Endodermal cell (in vitro differentiated cells): Measurements from ENCODE around the gene SHC1. TPM values are rescaled to one million over a fixed set of nuclear protein-coding genes. Genes with fewer than 3 reads are reported as not detected.
A peak's percentile ranks its signal among the peaks of the same experiment; 100 is the strongest.

Experiments used
- DNase-seq: peaks from one replicate; pipeline ENCODE4 v3.0.0-alpha.2; 2017
- H3K27ac ChIP-seq: 2 replicates; pipeline ENCODE4 v1.5.1; 2013; ENCODE audit warnings: mild to moderate bottlenecking, low read depth, low read length, moderate library complexity
- H3K27me3 ChIP-seq: 2 replicates; pipeline ENCODE4 v1.6.1; 2013; ENCODE audit warnings: mild to moderate bottlenecking, low read length, moderate library complexity; ENCODE audit not compliant: insufficient read depth, control insufficient read depth, poor library complexity, severe bottlenecking
- H3K36me3 ChIP-seq: 2 replicates; pipeline ENCODE4 v1.7.0; 2013; ENCODE audit warnings: mild to moderate bottlenecking, low read length, moderate library complexity; ENCODE audit not compliant: control insufficient read depth, insufficient read depth
- H3K4me1 ChIP-seq: one replicate; pipeline ENCODE4 v1.7.0; 2013; ENCODE audit warnings: low read length; ENCODE audit not compliant: control insufficient read depth, insufficient read depth
- H3K4me3 ChIP-seq: 2 replicates; pipeline ENCODE4 v1.5.1; 2013; ENCODE audit warnings: mild to moderate bottlenecking, low read length, moderate library complexity
- H3K9ac ChIP-seq: 2 replicates; pipeline ENCODE4 v1.6.1; 2013; ENCODE audit warnings: mild to moderate bottlenecking, low read length, moderate library complexity; ENCODE audit not compliant: poor library complexity, severe bottlenecking; ENCODE audit errors: extremely low read depth
- H3K9me3 ChIP-seq: 2 replicates; pipeline ENCODE4 v1.6.1; 2013; ENCODE audit warnings: mild to moderate bottlenecking, low read length, moderate library complexity; ENCODE audit not compliant: control insufficient read depth
- H3K27ac Mint-ChIP-seq: 2 replicates; pipeline ENCODE4 v1.8.0; 2020; ENCODE audit warnings: mixed read lengths
- H3K27me3 Mint-ChIP-seq: 2 replicates; pipeline ENCODE4 v1.8.0; 2021; ENCODE audit warnings: mild to moderate bottlenecking, mixed read lengths; ENCODE audit not compliant: insufficient read depth
- H3K36me3 Mint-ChIP-seq: 2 replicates; pipeline ENCODE4 v1.8.0; 2020; ENCODE audit warnings: low read depth, mixed read lengths
- H3K4me1 Mint-ChIP-seq: 2 replicates; pipeline ENCODE4 v1.8.0; 2020; ENCODE audit warnings: mixed read lengths
- H3K4me3 Mint-ChIP-seq: 2 replicates; pipeline ENCODE4 v1.8.0; 2020; ENCODE audit warnings: mild to moderate bottlenecking, moderate library complexity, mixed read lengths
- H3K9me3 Mint-ChIP-seq: 2 replicates; pipeline ENCODE4 v1.8.0; 2020; ENCODE audit warnings: mild to moderate bottlenecking, mixed read lengths
- WGBS, 2 experiments: methylation state at CpG; one replicate each; pipeline versions ENCODE4 v1.1.5 to v1.1.7; 2013; ENCODE audit warnings: missing lambda C conversion rate in 2 of 2, mixed read lengths in 1 of 2; ENCODE audit not compliant: insufficient coverage in 1 of 2, insufficient read length in 1 of 2; 5-methylcytosine and 5-hydroxymethylcytosine counted together
- total RNA-seq, 2 donors: library from RNA; stranded (reverse); fragmentation: NEBNext Ultra II Directional in 1 of 2; extraction: Animal tissue kit (Norgen Biotek cat#: 25700) in 1 of 2; gene quantifications; 2 replicates in 1 of 2; 3 replicates in 1 of 2; pipeline ENCODE4 v1.2.1, GENCODE V29; 2021
- TF ChIP-seq, protein P1 (sequence below): fragments of 200-600 bp; sonication (generic); conservative IDR thresholded peaks from 2 replicates; pipeline ENCODE4 v1.5.0; 2021; ENCODE audit warnings: antibody characterized with exemption, mild to moderate bottlenecking

The SHC1 gene
- total RNA-seq, 2 donors from 2014 or later, result 157 to 231 TPM

DNA sequence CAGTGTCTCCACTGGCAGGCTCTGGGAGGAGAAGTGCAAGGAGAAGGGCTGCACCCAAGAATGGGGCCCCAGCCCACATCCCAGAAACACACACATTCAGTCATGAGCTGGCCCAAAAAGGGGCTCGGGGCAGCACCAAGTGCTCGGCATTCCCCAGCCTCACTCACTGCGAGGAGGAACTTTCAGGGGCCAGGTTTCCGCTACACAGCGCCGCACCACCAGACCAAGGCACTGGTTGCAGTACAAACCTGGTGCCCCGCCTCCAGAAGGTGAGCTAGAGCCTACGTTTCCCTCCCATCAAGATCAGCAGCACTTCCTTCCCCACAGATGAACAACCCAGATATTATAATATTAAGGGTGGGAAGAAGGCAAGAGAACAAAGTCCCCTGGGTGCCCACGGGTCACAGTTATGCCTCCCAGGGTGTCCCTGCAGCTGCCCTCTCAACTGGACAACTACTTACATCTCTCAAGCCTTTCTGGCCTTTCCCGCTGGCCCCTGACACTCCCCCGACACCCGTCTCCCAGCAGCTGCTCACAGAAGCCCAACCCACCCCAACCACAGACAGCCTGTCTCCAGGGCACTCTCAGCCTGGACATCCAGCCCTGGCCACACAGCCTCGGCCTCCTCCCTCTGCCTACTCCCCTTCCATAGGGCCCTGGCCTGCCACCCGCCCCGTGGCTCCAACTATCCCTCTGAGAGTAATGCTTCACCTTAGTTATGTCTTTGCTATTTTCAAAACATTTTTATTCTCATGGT is 18.5 kb downstream of the SHC1 start:
- no peak for DNase-seq
- H3K27ac ChIP-seq, result peak overlapping the region; percentile 38
- H3K4me3 ChIP-seq, result no peak overlapping the region
- Mint-ChIP-seq H3K27me3 (no peaks in the 10 kb centered on the region), H3K36me3 (peaks cover 15% of the 10 kb centered on the region), H3K27ac (no peak overlapping the region), H3K4me1 (peaks cover 36% of the 10 kb centered on the region), H3K9me3 (no peaks in the 10 kb centered on the region), H3K4me3 (no peak overlapping the region)
- no peaks in the 10 kb centered on the region for H3K27me3 ChIP-seq
- TF ChIP-seq, protein P1, sequence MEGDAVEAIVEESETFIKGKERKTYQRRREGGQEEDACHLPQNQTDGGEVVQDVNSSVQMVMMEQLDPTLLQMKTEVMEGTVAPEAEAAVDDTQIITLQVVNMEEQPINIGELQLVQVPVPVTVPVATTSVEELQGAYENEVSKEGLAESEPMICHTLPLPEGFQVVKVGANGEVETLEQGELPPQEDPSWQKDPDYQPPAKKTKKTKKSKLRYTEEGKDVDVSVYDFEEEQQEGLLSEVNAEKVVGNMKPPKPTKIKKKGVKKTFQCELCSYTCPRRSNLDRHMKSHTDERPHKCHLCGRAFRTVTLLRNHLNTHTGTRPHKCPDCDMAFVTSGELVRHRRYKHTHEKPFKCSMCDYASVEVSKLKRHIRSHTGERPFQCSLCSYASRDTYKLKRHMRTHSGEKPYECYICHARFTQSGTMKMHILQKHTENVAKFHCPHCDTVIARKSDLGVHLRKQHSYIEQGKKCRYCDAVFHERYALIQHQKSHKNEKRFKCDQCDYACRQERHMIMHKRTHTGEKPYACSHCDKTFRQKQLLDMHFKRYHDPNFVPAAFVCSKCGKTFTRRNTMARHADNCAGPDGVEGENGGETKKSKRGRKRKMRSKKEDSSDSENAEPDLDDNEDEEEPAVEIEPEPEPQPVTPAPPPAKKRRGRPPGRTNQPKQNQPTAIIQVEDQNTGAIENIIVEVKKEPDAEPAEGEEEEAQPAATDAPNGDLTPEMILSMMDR, result no peak
- no peaks in the 10 kb centered on the region for H3K9me3 ChIP-seq
- WGBS, 2 experiments, result 94 to 100% methylated on average over 2 to 14 of the region's 15 CpGs
- H3K36me3 ChIP-seq, result peaks cover 15% of the 10 kb centered on the region
- H3K9ac ChIP-seq, result no peak overlapping the region
- peaks cover 19% of the 10 kb centered on the region for H3K4me1 ChIP-seq

DNA sequence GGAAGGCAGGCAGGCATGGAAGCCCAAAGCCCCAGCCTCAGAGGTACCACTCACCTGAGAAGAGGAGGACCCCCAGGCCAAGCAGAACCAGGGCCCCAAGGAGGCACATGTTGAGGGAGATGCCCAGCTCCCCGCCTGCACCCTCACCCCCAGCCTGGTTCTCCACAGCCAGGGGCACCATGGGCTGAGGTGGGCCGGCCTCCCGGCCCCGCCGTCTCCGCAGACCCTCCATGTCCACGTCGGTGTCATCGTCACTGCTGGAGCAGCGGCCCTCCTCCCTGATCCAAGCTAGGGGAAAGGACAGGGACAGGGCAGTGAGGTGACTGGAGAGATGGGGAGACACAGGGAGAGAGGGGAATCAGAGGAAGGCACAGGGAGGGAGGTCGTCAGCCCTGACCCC is 22.5 kb downstream of the SHC1 start:
- no peak overlapping the region for H3K4me3 ChIP-seq
- TF ChIP-seq, protein P1, result no peak
- peaks cover 12% of the 10 kb centered on the region for H3K4me1 Mint-ChIP-seq
- H3K9me3 ChIP-seq, result no peaks in the 10 kb centered on the region
- H3K27ac Mint-ChIP-seq, result no peak overlapping the region
- no peaks in the 10 kb centered on the region for H3K4me1 ChIP-seq
- H3K4me3 Mint-ChIP-seq, result no peak overlapping the region
- no peaks in the 10 kb centered on the region for H3K27me3 Mint-ChIP-seq
- peaks cover 20% of the 10 kb centered on the region for H3K36me3 ChIP-seq
- no peak for DNase-seq
- peaks cover 23% of the 10 kb centered on the region for H3K36me3 Mint-ChIP-seq
- H3K9me3 Mint-ChIP-seq, result no peaks in the 10 kb centered on the region
- no peak overlapping the region for H3K27ac ChIP-seq
- H3K9ac ChIP-seq, result no peak overlapping the region
- H3K27me3 ChIP-seq, result no peaks in the 10 kb centered on the region
- WGBS, 2 experiments, result 85 to 97% methylated on average over 7 to 11 of the region's 11 CpGs

DNA sequence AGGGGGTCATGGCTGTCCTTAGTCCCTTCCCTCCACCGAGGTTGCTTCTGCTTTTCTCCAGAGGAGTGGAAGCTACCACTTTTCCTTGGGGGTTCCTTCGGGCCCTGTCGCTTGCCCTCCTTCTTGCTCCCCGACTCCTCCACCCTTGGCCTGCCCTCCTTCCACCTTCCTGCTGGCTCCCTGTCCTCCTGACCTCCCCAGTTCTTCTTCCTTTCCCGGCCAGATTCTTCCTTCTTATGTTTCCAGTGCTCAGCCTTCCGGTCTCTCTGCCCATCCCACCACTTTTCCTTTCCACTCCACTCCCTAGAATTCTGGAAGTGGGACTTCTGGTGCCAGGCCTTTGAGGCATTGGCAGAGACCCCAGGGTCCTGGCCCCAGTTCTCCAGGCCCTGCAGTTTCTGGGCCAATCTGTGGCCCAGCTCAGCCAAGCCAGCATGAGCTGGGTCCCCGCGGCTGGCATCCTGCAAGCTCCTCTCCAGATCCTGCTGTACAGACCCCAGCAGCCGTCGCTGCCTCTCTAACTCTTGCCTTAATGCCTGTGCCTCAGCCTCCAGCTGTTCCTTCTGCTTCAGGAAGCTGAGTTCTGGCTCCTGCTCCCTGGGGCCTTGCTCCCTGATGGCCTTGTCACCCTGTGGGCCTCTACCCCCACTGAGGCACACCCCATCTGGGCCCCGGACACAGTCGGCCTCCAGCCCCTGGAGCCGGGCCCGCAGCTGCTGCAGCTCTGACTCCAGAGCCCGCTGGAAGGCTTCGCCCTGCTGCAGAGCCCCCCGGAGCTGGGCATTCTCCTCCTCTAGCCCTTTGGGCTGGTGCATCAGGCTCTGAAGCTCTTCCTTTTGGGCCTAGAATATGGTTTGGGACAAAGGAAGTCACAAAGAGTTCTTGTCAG is 24.3 kb downstream of the SHC1 start:
- H3K27me3 Mint-ChIP-seq, result no peaks in the 10 kb centered on the region
- Histone ChIP-seq H3K9ac (no peak overlapping the region), H3K4me1 (no peaks in the 10 kb centered on the region), H3K27ac (no peak overlapping the region), H3K9me3 (no peaks in the 10 kb centered on the region), H3K4me3 (no peak overlapping the region), H3K36me3 (peaks cover 18% of the 10 kb centered on the region), H3K27me3 (no peaks in the 10 kb centered on the region)
- 91 to 95% methylated on average over 10 to 17 of the region's 17 CpGs for WGBS, 2 experiments
- no peak overlapping the region for H3K27ac Mint-ChIP-seq
- H3K4me1 Mint-ChIP-seq, result peaks cover 8% of the 10 kb centered on the region
- DNase-seq, result no peak
- peaks cover 23% of the 10 kb centered on the region for H3K36me3 Mint-ChIP-seq
- TF ChIP-seq, protein P1, result no peak
- H3K9me3 Mint-ChIP-seq, result no peaks in the 10 kb centered on the region
- H3K4me3 Mint-ChIP-seq, result no peak overlapping the region
